ENCODE results near the gene ARGLU1.

DNA sequence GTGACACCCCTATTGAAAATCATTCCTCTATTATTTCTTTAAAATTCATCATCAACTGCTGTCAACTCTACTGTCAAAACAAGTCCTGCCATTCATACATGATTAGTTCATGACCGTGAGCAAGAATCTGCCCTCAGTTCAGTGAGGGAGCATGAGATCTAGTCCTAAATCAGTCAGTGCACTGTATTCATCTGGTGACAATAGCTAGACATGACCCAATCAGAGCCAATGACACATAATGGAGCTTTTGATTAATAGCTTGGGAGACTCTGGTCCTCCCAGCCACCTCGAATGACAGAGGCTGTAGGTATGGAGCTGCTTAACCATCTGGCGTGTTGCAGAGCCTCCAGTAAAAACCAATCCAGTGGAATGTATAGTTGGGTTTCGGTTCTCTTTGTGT, 46.9 kb upstream of the ARGLU1 start:
- TF ChIP-seq, protein P1, sequence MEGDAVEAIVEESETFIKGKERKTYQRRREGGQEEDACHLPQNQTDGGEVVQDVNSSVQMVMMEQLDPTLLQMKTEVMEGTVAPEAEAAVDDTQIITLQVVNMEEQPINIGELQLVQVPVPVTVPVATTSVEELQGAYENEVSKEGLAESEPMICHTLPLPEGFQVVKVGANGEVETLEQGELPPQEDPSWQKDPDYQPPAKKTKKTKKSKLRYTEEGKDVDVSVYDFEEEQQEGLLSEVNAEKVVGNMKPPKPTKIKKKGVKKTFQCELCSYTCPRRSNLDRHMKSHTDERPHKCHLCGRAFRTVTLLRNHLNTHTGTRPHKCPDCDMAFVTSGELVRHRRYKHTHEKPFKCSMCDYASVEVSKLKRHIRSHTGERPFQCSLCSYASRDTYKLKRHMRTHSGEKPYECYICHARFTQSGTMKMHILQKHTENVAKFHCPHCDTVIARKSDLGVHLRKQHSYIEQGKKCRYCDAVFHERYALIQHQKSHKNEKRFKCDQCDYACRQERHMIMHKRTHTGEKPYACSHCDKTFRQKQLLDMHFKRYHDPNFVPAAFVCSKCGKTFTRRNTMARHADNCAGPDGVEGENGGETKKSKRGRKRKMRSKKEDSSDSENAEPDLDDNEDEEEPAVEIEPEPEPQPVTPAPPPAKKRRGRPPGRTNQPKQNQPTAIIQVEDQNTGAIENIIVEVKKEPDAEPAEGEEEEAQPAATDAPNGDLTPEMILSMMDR (IDR thresholded peaks at IDR 0.05), result no peak
- no peak for TF ChIP-seq POLR2A (IDR thresholded peaks at IDR 0.05)
